ENCODE results near the gene LACTB.

Gene LACTB

DNA sequence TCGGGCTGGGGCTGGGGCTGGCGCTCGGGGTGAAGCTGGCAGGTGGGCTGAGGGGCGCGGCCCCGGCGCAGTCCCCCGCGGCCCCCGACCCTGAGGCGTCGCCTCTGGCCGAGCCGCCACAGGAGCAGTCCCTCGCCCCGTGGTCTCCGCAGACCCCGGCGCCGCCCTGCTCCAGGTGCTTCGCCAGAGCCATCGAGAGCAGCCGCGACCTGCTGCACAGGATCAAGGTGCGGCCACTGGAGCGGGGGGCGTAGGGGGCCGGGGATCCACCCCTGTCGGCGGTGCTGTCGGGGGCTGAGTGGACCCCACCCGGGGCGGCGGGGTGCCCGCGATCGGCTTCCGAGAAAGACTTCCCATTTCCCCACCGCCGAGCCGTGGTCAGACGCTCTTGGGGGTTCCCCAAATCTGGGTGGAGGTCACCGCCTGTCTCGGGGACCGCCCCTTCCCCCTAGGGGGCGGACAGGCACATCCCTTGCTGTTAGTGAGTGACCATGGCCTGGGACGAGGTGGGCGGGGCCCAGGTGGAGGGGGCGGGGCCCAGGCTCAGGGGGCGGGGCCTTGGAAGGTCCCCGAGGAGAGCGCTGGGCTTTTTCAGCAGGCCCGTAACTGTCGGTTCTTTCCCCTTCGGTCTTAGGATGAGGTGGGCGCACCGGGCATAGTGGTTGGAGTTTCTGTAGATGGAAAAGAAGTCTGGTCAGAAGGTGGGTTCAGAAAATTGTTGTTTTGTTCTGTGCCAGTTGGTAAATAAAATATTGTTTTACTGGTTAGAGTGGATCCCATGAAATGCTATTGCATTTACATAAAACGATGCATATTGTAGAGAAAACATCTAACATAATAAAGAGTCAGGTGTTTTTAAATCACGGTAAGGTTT, 578 bp downstream of the LACTB start:
- no peaks in the 10 kb centered on the region for H3K27me3 ChIP-seq (replicated peaks)
- DNase-seq, result peak; percentile 66
- H3K27ac ChIP-seq, result peak overlapping the region; percentile 85
- TF ChIP-seq, protein P1, sequence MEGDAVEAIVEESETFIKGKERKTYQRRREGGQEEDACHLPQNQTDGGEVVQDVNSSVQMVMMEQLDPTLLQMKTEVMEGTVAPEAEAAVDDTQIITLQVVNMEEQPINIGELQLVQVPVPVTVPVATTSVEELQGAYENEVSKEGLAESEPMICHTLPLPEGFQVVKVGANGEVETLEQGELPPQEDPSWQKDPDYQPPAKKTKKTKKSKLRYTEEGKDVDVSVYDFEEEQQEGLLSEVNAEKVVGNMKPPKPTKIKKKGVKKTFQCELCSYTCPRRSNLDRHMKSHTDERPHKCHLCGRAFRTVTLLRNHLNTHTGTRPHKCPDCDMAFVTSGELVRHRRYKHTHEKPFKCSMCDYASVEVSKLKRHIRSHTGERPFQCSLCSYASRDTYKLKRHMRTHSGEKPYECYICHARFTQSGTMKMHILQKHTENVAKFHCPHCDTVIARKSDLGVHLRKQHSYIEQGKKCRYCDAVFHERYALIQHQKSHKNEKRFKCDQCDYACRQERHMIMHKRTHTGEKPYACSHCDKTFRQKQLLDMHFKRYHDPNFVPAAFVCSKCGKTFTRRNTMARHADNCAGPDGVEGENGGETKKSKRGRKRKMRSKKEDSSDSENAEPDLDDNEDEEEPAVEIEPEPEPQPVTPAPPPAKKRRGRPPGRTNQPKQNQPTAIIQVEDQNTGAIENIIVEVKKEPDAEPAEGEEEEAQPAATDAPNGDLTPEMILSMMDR (IDR thresholded peaks at IDR 0.05; ENCODE audit: low read depth, low read length, missing control alignments), result peak; percentile 43
- peaks cover 10% of the 10 kb centered on the region for H3K36me3 ChIP-seq (replicated peaks)
- peak overlapping the region; percentile 84 for H3K4me3 ChIP-seq (ENCODE audit: low read depth, low read length)
- in situ Hi-C loops (cut with HindIII; ENCODE audit: low pct_ligation_motif_present, low sequenced_read_pairs), result no loop called here

GRCh38 chr15:63124506-63124905, 2.8 kb downstream of the LACTB start:
- no peak overlapping the region for H3K27ac ChIP-seq
- in situ Hi-C loops (cut with HindIII; ENCODE audit: low pct_ligation_motif_present, low sequenced_read_pairs), result no loop called here

GRCh38 chr15:63126726-63127125, 5.1 kb downstream of the LACTB start:
- H3K4me3 ChIP-seq (ENCODE audit: low read depth, low read length), result no peak overlapping the region
- DNase-seq, result no peak
- in situ Hi-C loops (cut with HindIII; ENCODE audit: low pct_ligation_motif_present, low sequenced_read_pairs), result no loop called here
- H3K36me3 ChIP-seq (replicated peaks), result peaks cover 35% of the 10 kb centered on the region
- TF ChIP-seq, protein P1 (IDR thresholded peaks at IDR 0.05; ENCODE audit: low read depth, low read length, missing control alignments), result no peak
- no peak overlapping the region for H3K27ac ChIP-seq
- H3K27me3 ChIP-seq (replicated peaks), result no peaks in the 10 kb centered on the region

More at GRCh38 chr15:63124506-63124905, 2.8 kb downstream of the LACTB start:
- TF ChIP-seq, protein P1 (IDR thresholded peaks at IDR 0.05; ENCODE audit: low read depth, low read length, missing control alignments), result no peak
- H3K27me3 ChIP-seq (replicated peaks), result no peaks in the 10 kb centered on the region
- H3K4me3 ChIP-seq (ENCODE audit: low read depth, low read length), result no peak overlapping the region
- H3K36me3 ChIP-seq (replicated peaks), result peaks cover 19% of the 10 kb centered on the region
- no peak for DNase-seq

- no peak for DNase-seq
- Histone ChIP-seq H3K27ac (peak overlapping the region; percentile 97), H3K27me3 (replicated peaks) (no peaks in the 10 kb centered on the region), H3K4me3 (ENCODE audit: low read depth, low read length) (no peak overlapping the region), H3K36me3 (replicated peaks) (peaks cover 18% of the 10 kb centered on the region)
- in situ Hi-C loops (cut with HindIII; ENCODE audit: low pct_ligation_motif_present, low sequenced_read_pairs), result no loop called here
- TF ChIP-seq, protein P1 (IDR thresholded peaks at IDR 0.05; ENCODE audit: low read depth, low read length, missing control alignments), result no peak
Observed at GRCh38 chr15:63133786-63134185, 12.1 kb downstream of the LACTB start.

GRCh38 chr15:63134245-63134985, 12.8 kb downstream of the LACTB start:
- no peak for DNase-seq
- TF ChIP-seq, protein P1 (IDR thresholded peaks at IDR 0.05; ENCODE audit: low read depth, low read length, missing control alignments), result no peak
- in situ Hi-C loops (cut with HindIII; ENCODE audit: low pct_ligation_motif_present, low sequenced_read_pairs), result no loop called here
- Histone ChIP-seq H3K27me3 (replicated peaks) (no peaks in the 10 kb centered on the region), H3K36me3 (replicated peaks) (peaks cover 17% of the 10 kb centered on the region), H3K27ac (peak overlapping the region; percentile 97), H3K4me3 (ENCODE audit: low read depth, low read length) (no peak overlapping the region)
